Liver (tissue), 9 donors: ENCODE data around the gene OR6K6. TPM values are rescaled to one million over a fixed set of nuclear protein-coding genes. Genes with fewer than 3 reads are reported as not detected.

Experiments
- DNase-seq: peaks from one replicate; pipeline ENCODE4 v3.0.0-alpha.2; 2017; ENCODE audit warnings: low spot score
- H3K27ac ChIP-seq, 2 donors: one replicate each; pipeline ENCODE4 v1.7.0; 2013; ENCODE audit warnings: inconsistent platforms in 2 of 2, low read length in 2 of 2, control low read depth in 1 of 2, low read depth in 1 of 2, mild to moderate bottlenecking in 1 of 2
- H3K27me3 ChIP-seq, 4 donors: one replicate each; pipeline versions ENCODE4 v1.6.1 to v1.7.0; 2013; ENCODE audit warnings: low read length in 3 of 4, inconsistent platforms in 1 of 4, mild to moderate bottlenecking in 1 of 4, moderate library complexity in 1 of 4; ENCODE audit not compliant: control insufficient read depth in 4 of 4, insufficient read depth in 4 of 4
- H3K36me3 ChIP-seq, 4 donors: one replicate each; pipeline versions ENCODE4 v1.6.1 to v1.7.0; 2013; ENCODE audit warnings: low read length in 3 of 4, mild to moderate bottlenecking in 3 of 4, low read depth in 1 of 4, moderate library complexity in 1 of 4; ENCODE audit not compliant: control insufficient read depth in 4 of 4, insufficient read depth in 3 of 4
- H3K4me1 ChIP-seq, 4 donors: one replicate each; pipeline versions ENCODE4 v1.6.1 to v1.7.0; 2013; ENCODE audit warnings: low read length in 3 of 4, mild to moderate bottlenecking in 3 of 4, moderate library complexity in 1 of 4; ENCODE audit not compliant: control insufficient read depth in 4 of 4, insufficient read depth in 4 of 4
- H3K4me3 ChIP-seq, 3 donors: one replicate each; pipeline versions ENCODE4 v1.6.1 to v1.7.0; 2013; ENCODE audit warnings: low read length in 3 of 3, control low read depth in 1 of 3, low read depth in 1 of 3, mild to moderate bottlenecking in 1 of 3
- H3K9ac ChIP-seq, 2 donors: one replicate each; pipeline ENCODE4 v1.7.0; 2013; ENCODE audit warnings: low read length in 2 of 2, mild to moderate bottlenecking in 2 of 2, moderate library complexity in 2 of 2, control low read depth in 1 of 2, low read depth in 1 of 2
- H3K9me3 ChIP-seq, 4 donors: one replicate each; pipeline versions ENCODE4 v1.6.1 to v1.7.0; 2013; ENCODE audit warnings: low read length in 3 of 4; ENCODE audit not compliant: control insufficient read depth in 4 of 4
- FOXA1 ChIP-seq: IDR thresholded peaks from 2 replicates; pipeline ENCODE4 v1.6.1; 2016; ENCODE audit warnings: antibody characterized with exemption
- FOXA2 ChIP-seq: IDR thresholded peaks from 2 replicates; pipeline ENCODE4 v1.6.1; 2016; ENCODE audit warnings: antibody characterized with exemption
- GABPA ChIP-seq, 2 donors: IDR thresholded peaks in 1 of 2; conservative IDR thresholded peaks in 1 of 2; 2 replicates each; pipeline ENCODE4 v1.6.1; 2016; ENCODE audit warnings: antibody characterized with exemption in 2 of 2, mild to moderate bottlenecking in 1 of 2, moderate library complexity in 1 of 2
- HNF4A ChIP-seq, 2 donors: conservative IDR thresholded peaks; 2 replicates each; pipeline ENCODE4 v1.6.1; 2016; ENCODE audit warnings: antibody characterized with exemption in 2 of 2, mild to moderate bottlenecking in 2 of 2
- HNF4G ChIP-seq: IDR thresholded peaks from 2 replicates; pipeline ENCODE4 v1.6.1; 2016; ENCODE audit warnings: antibody characterized with exemption
- JUND ChIP-seq, 2 donors: IDR thresholded peaks; 2 replicates each; pipeline ENCODE4 v1.6.1; 2016; ENCODE audit warnings: antibody characterized with exemption in 2 of 2
- NR2F2 ChIP-seq: IDR thresholded peaks from 2 replicates; pipeline ENCODE4 v1.6.1; 2016; ENCODE audit warnings: antibody characterized with exemption
- TAF1 ChIP-seq: conservative IDR thresholded peaks from 2 replicates; pipeline ENCODE4 v1.6.1; 2016; ENCODE audit warnings: antibody characterized with exemption, mild to moderate bottlenecking
- WGBS: extraction: QIAGEN DNeasy Blood & Tissue Kit; methylation state at CpG from one replicate; pipeline ENCODE4 v1.1.7; 2013; 5-methylcytosine and 5-hydroxymethylcytosine counted together
- polyA plus RNA-seq, 2 donors: library from polyadenylated mRNA; stranded (reverse) in 1 of 2; unstranded in 1 of 2; fragments of 200-250 nt in 1 of 2; fragments of >200 nt in 1 of 2; fragmentation: Nextera tagmentation in 1 of 2; extraction: Ambion mirVana in 1 of 2; gene quantifications; one replicate each; pipeline versions ENCODE4 v1.2.1 to v1.2.3, GENCODE V29; 2013 to 2015
- total RNA-seq, 2 donors: library from RNA; depleted of rRNA; stranded (reverse); fragments of >200 nt; gene quantifications; one replicate each; pipeline ENCODE4 v1.2.3, GENCODE V29; 2014
- TF ChIP-seq, protein P1 (sequence below): IDR thresholded peaks from 2 replicates; pipeline ENCODE4 v1.6.1; 2016; ENCODE audit warnings: antibody characterized with exemption
- TF ChIP-seq, protein P2 (sequence below): IDR thresholded peaks from 2 replicates; pipeline ENCODE4 v1.6.1; 2016; ENCODE audit warnings: antibody characterized with exemption
- TF ChIP-seq, protein P3 (sequence below): IDR thresholded peaks from 2 replicates; pipeline ENCODE4 v1.6.1; 2016; ENCODE audit warnings: antibody characterized with exemption
- TF ChIP-seq, protein P4 (sequence below): IDR thresholded peaks from 2 replicates; pipeline ENCODE4 v1.6.1; 2016; ENCODE audit warnings: antibody characterized with exemption, mild to moderate bottlenecking
- TF ChIP-seq, protein P5 (sequence below): fragments of 150-350 bp; IDR thresholded peaks from 2 replicates; pipeline ENCODE4 v1.5.1; 2017; ENCODE audit warnings: improper control_type of control experiment, low read depth, low read length; ENCODE audit not compliant: missing input control
- donor health status: healthy.
- donor health status: healthy.
- donor health status: healthy.
- donor health status: healthy.
- donor health status: healthy.

Gene OR6K6
- total and polyA plus RNA-seq, 4 donors, result not detected

DNA sequence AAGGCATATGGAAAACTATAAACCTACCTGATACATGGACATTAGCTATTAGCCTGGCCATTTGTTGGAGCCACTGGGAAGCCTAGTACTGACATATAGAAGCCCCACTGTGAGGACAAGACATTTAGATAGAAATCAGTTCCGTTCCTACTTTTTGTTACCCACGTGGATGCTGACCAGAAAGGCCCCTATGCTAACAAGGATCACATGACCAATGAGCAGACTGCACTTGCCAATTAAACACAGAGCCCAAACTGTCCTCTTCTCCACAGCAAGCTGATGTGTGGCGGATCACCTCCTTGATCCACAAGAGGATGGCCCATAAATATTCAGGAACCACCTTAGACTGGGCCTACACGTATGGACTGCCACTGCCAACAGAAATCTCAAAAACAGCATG lies 22.8 kb upstream of the OR6K6 start:
- Histone ChIP-seq H3K36me3 (no peaks in the 10 kb centered on the region), H3K4me1 (peaks cover 0 to 1% (median 0%) of the 10 kb centered on the region in 4 donors), H3K4me3 (no peak overlapping the region), H3K27me3 (no peaks in the 10 kb centered on the region), H3K9me3 (no peaks in the 10 kb centered on the region), H3K27ac (no peak overlapping the region), H3K9ac (no peak overlapping the region)
- WGBS, result 85% methylated on average over 4 of the region's 4 CpGs
- no peak for DNase-seq
- TF ChIP-seq, protein P1, sequence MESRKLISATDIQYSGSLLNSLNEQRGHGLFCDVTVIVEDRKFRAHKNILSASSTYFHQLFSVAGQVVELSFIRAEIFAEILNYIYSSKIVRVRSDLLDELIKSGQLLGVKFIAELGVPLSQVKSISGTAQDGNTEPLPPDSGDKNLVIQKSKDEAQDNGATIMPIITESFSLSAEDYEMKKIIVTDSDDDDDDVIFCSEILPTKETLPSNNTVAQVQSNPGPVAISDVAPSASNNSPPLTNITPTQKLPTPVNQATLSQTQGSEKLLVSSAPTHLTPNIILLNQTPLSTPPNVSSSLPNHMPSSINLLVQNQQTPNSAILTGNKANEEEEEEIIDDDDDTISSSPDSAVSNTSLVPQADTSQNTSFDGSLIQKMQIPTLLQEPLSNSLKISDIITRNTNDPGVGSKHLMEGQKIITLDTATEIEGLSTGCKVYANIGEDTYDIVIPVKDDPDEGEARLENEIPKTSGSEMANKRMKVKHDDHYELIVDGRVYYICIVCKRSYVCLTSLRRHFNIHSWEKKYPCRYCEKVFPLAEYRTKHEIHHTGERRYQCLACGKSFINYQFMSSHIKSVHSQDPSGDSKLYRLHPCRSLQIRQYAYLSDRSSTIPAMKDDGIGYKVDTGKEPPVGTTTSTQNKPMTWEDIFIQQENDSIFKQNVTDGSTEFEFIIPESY, result no peak
- TF ChIP-seq, protein P2, sequence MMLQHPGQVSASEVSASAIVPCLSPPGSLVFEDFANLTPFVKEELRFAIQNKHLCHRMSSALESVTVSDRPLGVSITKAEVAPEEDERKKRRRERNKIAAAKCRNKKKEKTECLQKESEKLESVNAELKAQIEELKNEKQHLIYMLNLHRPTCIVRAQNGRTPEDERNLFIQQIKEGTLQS, result no peak
- TF ChIP-seq NR2F2 (no peak), FOXA1 (no peak), GABPA (IDR thresholded peaks at IDR 0.05 in 1 of 2, conservative IDR thresholded peaks at IDR 0.05 in 1 of 2) (no peak)

DNA sequence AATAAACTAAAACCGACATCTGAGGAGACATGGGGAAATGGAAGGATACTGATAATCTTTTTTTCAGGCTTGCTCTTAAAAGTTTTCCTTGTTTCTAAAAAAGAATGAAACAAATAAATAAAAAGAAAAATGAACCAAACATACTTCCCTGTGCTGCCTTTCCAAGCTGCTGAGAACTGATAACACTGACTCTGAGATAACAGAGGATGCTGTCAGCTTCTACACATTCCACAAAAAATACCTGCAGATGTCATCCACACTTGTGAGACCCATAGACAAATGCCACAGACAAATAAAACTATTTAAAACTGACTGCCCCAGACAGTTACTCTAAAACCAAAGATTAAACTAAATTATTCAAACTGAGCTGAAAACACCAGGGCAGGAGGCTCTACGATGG lies 22.0 kb upstream of the OR6K6 start:
- DNase-seq, result no peak
- TF ChIP-seq FOXA2 (no peak), JUND (IDR thresholded peaks at IDR 0.05) (no peak), TAF1 (no peak), NR2F2 (no peak), HNF4G (no peak), HNF4A (conservative IDR thresholded peaks at IDR 0.05) (no peak), GABPA (IDR thresholded peaks at IDR 0.05 in 1 of 2, conservative IDR thresholded peaks at IDR 0.05 in 1 of 2) (no peak)
- TF ChIP-seq, protein P3, sequence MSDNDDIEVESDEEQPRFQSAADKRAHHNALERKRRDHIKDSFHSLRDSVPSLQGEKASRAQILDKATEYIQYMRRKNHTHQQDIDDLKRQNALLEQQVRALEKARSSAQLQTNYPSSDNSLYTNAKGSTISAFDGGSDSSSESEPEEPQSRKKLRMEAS, result no peak
- TF ChIP-seq, protein P4, sequence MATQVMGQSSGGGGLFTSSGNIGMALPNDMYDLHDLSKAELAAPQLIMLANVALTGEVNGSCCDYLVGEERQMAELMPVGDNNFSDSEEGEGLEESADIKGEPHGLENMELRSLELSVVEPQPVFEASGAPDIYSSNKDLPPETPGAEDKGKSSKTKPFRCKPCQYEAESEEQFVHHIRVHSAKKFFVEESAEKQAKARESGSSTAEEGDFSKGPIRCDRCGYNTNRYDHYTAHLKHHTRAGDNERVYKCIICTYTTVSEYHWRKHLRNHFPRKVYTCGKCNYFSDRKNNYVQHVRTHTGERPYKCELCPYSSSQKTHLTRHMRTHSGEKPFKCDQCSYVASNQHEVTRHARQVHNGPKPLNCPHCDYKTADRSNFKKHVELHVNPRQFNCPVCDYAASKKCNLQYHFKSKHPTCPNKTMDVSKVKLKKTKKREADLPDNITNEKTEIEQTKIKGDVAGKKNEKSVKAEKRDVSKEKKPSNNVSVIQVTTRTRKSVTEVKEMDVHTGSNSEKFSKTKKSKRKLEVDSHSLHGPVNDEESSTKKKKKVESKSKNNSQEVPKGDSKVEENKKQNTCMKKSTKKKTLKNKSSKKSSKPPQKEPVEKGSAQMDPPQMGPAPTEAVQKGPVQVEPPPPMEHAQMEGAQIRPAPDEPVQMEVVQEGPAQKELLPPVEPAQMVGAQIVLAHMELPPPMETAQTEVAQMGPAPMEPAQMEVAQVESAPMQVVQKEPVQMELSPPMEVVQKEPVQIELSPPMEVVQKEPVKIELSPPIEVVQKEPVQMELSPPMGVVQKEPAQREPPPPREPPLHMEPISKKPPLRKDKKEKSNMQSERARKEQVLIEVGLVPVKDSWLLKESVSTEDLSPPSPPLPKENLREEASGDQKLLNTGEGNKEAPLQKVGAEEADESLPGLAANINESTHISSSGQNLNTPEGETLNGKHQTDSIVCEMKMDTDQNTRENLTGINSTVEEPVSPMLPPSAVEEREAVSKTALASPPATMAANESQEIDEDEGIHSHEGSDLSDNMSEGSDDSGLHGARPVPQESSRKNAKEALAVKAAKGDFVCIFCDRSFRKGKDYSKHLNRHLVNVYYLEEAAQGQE, result no peak
- TF ChIP-seq, protein P2, result no peak
- TF ChIP-seq, protein P1, result no peak
- TF ChIP-seq, protein P5, sequence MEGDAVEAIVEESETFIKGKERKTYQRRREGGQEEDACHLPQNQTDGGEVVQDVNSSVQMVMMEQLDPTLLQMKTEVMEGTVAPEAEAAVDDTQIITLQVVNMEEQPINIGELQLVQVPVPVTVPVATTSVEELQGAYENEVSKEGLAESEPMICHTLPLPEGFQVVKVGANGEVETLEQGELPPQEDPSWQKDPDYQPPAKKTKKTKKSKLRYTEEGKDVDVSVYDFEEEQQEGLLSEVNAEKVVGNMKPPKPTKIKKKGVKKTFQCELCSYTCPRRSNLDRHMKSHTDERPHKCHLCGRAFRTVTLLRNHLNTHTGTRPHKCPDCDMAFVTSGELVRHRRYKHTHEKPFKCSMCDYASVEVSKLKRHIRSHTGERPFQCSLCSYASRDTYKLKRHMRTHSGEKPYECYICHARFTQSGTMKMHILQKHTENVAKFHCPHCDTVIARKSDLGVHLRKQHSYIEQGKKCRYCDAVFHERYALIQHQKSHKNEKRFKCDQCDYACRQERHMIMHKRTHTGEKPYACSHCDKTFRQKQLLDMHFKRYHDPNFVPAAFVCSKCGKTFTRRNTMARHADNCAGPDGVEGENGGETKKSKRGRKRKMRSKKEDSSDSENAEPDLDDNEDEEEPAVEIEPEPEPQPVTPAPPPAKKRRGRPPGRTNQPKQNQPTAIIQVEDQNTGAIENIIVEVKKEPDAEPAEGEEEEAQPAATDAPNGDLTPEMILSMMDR, result no peak
- H3K4me1 ChIP-seq, result peaks cover 0 to 1% (median 0%) of the 10 kb centered on the region in 4 donors
- no peaks in the 10 kb centered on the region for H3K27me3 ChIP-seq
- no peaks in the 10 kb centered on the region for H3K36me3 ChIP-seq
- H3K4me3 ChIP-seq, result no peak overlapping the region
- H3K9me3 ChIP-seq, result no peaks in the 10 kb centered on the region
- H3K27ac ChIP-seq, result no peak overlapping the region
- WGBS, result 68% methylated on average over 2 of the region's 2 CpGs
- H3K9ac ChIP-seq, result no peak overlapping the region
